Neural cell (in vitro differentiated cells): ENCODE results near the gene SALL3. TPM values are rescaled to one million over a fixed set of nuclear protein-coding genes. Genes with fewer than 3 reads are reported as not detected.

Experiments used
- H2AFZ ChIP-seq: fragments of 200-600, 300-800 bp; sonication (generic), shearing (Covaris generic); 2 replicates; pipeline ENCODE4 v1.6.0; 2014; ENCODE audit warnings: low read depth, mild to moderate bottlenecking, antibody characterized with exemption, low read length, moderate library complexity
- H3F3A ChIP-seq: fragments of 200-600 bp; shearing (Covaris generic); 2 replicates; pipeline ENCODE4 v1.6.1; 2016; ENCODE audit warnings: mild to moderate bottlenecking, moderate library complexity, mixed read lengths, antibody characterized with exemption, low read length; ENCODE audit not compliant: insufficient read depth, poor library complexity, severe bottlenecking
- H3K27ac ChIP-seq: fragments of 200-600, 300-800 bp; sonication (generic), shearing (Covaris generic); 2 replicates; pipeline ENCODE4 v1.5.1; 2014; ENCODE audit warnings: mild to moderate bottlenecking, low read length, moderate library complexity
- H3K27me3 ChIP-seq: fragments of 300-800, 200-600 bp; sonication (generic), shearing (Covaris generic); 2 replicates; pipeline ENCODE4 v1.6.0; 2014; ENCODE audit warnings: mild to moderate bottlenecking, low read depth, low read length, moderate library complexity; ENCODE audit not compliant: insufficient read depth
- H3K36me3 ChIP-seq: fragments of 300-800, 200-600 bp; sonication (generic), shearing (Covaris generic); 2 replicates; pipeline ENCODE4 v1.5.1; 2014; ENCODE audit warnings: mild to moderate bottlenecking, antibody characterized with exemption, low read length, moderate library complexity; ENCODE audit not compliant: insufficient read depth
- H3K4me2 ChIP-seq: fragments of 300-800, 200-600 bp; sonication (generic), shearing (Covaris generic); 2 replicates; pipeline ENCODE4 v1.6.0; 2014; ENCODE audit warnings: mild to moderate bottlenecking, low read length
- H3K4me3 ChIP-seq: fragments of 300-800, 200-600 bp; sonication (generic), shearing (Covaris generic); 2 replicates; pipeline ENCODE4 v1.5.1; 2014; ENCODE audit warnings: mild to moderate bottlenecking, low read length, moderate library complexity
- H3K79me2 ChIP-seq: fragments of 200-600 bp; shearing (Covaris generic); replicated peaks from 2 replicates; pipeline ENCODE4 v1.6.0; 2014; ENCODE audit warnings: mild to moderate bottlenecking, low read length, moderate library complexity; ENCODE audit not compliant: insufficient read depth
- H3K9ac ChIP-seq: fragments of 300-800, 200-600 bp; sonication (generic), shearing (Covaris generic); 2 replicates; pipeline ENCODE4 v1.6.1; 2016; ENCODE audit warnings: mild to moderate bottlenecking, low read length, mixed read lengths
- H3K9me2 ChIP-seq: fragments of 200-600 bp; shearing (Covaris generic); 2 replicates; pipeline ENCODE4 v1.6.1; 2016; ENCODE audit warnings: mild to moderate bottlenecking, low read length, mixed read lengths; ENCODE audit not compliant: insufficient read depth
- H3K9me3 ChIP-seq: fragments of 200-600, 300-800 bp; sonication (generic), shearing (Covaris generic); 2 replicates; pipeline ENCODE4 v1.6.1; 2016; ENCODE audit warnings: mild to moderate bottlenecking, mixed run types, low read length, moderate library complexity, mixed read lengths
- H4K20me1 ChIP-seq: fragments of 200-600 bp; shearing (Covaris generic); 2 replicates; pipeline ENCODE4 v1.6.1; 2016; ENCODE audit warnings: mild to moderate bottlenecking, mixed run types; ENCODE audit not compliant: insufficient read depth
- CTCF ChIP-seq: fragments of 450-650 bp; IDR thresholded peaks from 2 replicates; pipeline ENCODE4 v1.5.1; 2014; ENCODE audit warnings: antibody characterized with exemption, mild to moderate bottlenecking, moderate library complexity; ENCODE audit not compliant: poor library complexity, severe bottlenecking
- EP300 ChIP-seq: fragments of 450-650 bp; conservative IDR thresholded peaks from 2 replicates; pipeline ENCODE4 v1.6.1; 2014; ENCODE audit warnings: antibody characterized with exemption, mild to moderate bottlenecking, moderate library complexity; ENCODE audit not compliant: poor library complexity, severe bottlenecking
- EZH2 ChIP-seq: fragments of 200-600, 300-800 bp; shearing (Covaris generic), sonication (generic); IDR thresholded peaks from 2 replicates; pipeline ENCODE4 v1.6.1; 2014; ENCODE audit warnings: antibody characterized with exemption, low read length, borderline replicate concordance, mild to moderate bottlenecking; ENCODE audit not compliant: insufficient read depth, poor library complexity, severe bottlenecking
- MXI1 ChIP-seq: fragments of 450-650 bp; conservative IDR thresholded peaks from 2 replicates; pipeline ENCODE4 v1.6.1; 2014; ENCODE audit warnings: antibody characterized with exemption, mild to moderate bottlenecking; ENCODE audit not compliant: poor library complexity, severe bottlenecking
- POLR2AphosphoS5 ChIP-seq: IDR thresholded peaks from 2 replicates; pipeline ENCODE4 v1.6.1; 2012
- RAD21 ChIP-seq: fragments of 450-650 bp; conservative IDR thresholded peaks from 2 replicates; pipeline ENCODE4 v1.6.1; 2014; ENCODE audit warnings: antibody characterized with exemption, mild to moderate bottlenecking, moderate library complexity
- REST ChIP-seq: IDR thresholded peaks from 2 replicates; pipeline ENCODE4 v1.6.1; 2012; ENCODE audit warnings: borderline replicate concordance
- SMC3 ChIP-seq: fragments of 450-650 bp; conservative IDR thresholded peaks from 2 replicates; pipeline ENCODE4 v1.6.1; 2014; ENCODE audit warnings: antibody characterized with exemption, mild to moderate bottlenecking, moderate library complexity; ENCODE audit not compliant: poor library complexity
- TAF1 ChIP-seq: IDR thresholded peaks from 2 replicates; pipeline ENCODE4 v1.6.1; 2012; ENCODE audit warnings: low read depth
- polyA plus RNA-seq: library from polyadenylated mRNA; depleted of rRNA; stranded (reverse); fragments of >200 nt; gene quantifications from 2 replicates; pipeline ENCODE4 v1.2.3, GENCODE V29; 2014

SALL3 gene
- polyA plus RNA-seq, 1 donor from 2014 or later, result 0.16 TPM

- Histone ChIP-seq H3K79me2 (peaks cover 32% of the 10 kb centered on the region), H3K4me3 (no peak overlapping the region), H2AFZ (no peak overlapping the region), H3K9ac (no peak overlapping the region), H3K9me3 (peaks cover 5% of the 10 kb centered on the region), H4K20me1 (no peaks in the 10 kb centered on the region), H3F3A (no peaks in the 10 kb centered on the region), H3K4me2 (no peak overlapping the region), H3K36me3 (no peaks in the 10 kb centered on the region), H3K27me3 (peaks cover 49% of the 10 kb centered on the region), H3K9me2 (no peaks in the 10 kb centered on the region), H3K27ac (no peak overlapping the region)
- TF ChIP-seq RAD21 (peak; percentile 95), MXI1 (no peak), REST (no peak), SMC3 (peak; percentile 94), TAF1 (no peak), CTCF (peak; percentile 91)
Observed at GRCh38 chr18:78986018-78986481, 6.4 kb downstream of the SALL3 start.

GRCh38 chr18:78991446-78991845 is 11.8 kb downstream of the SALL3 start:
- Histone ChIP-seq H3K9me3 (no peaks in the 10 kb centered on the region), H3F3A (no peaks in the 10 kb centered on the region), H3K4me2 (no peak overlapping the region), H4K20me1 (no peaks in the 10 kb centered on the region), H2AFZ (no peak overlapping the region), H3K27me3 (no peaks in the 10 kb centered on the region), H3K9ac (no peak overlapping the region), H3K27ac (no peak overlapping the region), H3K9me2 (no peaks in the 10 kb centered on the region), H3K36me3 (no peaks in the 10 kb centered on the region), H3K79me2 (peaks cover 10% of the 10 kb centered on the region), H3K4me3 (no peak overlapping the region)
- no peak for TF ChIP-seq EP300
- TF ChIP-seq MXI1, result no peak
- no peak for TF ChIP-seq CTCF
- TF ChIP-seq SMC3, result no peak
- TF ChIP-seq EZH2, result no peak
- no peak for TF ChIP-seq TAF1
- TF ChIP-seq REST, result no peak
- no peak for TF ChIP-seq POLR2AphosphoS5
- no peak for TF ChIP-seq RAD21
